GM12801 (cell line): ENCODE results near the gene BAIAP2L2.

ENCODE experiments used
- TF ChIP-seq, protein P1 (sequence below): IDR thresholded peaks from one replicate; pipeline ENCODE4 v1.5.1; 2011; ENCODE audit warnings: control low read depth; ENCODE audit not compliant: insufficient read length; ENCODE audit errors: extremely low read depth

BAIAP2L2 gene

DNA sequence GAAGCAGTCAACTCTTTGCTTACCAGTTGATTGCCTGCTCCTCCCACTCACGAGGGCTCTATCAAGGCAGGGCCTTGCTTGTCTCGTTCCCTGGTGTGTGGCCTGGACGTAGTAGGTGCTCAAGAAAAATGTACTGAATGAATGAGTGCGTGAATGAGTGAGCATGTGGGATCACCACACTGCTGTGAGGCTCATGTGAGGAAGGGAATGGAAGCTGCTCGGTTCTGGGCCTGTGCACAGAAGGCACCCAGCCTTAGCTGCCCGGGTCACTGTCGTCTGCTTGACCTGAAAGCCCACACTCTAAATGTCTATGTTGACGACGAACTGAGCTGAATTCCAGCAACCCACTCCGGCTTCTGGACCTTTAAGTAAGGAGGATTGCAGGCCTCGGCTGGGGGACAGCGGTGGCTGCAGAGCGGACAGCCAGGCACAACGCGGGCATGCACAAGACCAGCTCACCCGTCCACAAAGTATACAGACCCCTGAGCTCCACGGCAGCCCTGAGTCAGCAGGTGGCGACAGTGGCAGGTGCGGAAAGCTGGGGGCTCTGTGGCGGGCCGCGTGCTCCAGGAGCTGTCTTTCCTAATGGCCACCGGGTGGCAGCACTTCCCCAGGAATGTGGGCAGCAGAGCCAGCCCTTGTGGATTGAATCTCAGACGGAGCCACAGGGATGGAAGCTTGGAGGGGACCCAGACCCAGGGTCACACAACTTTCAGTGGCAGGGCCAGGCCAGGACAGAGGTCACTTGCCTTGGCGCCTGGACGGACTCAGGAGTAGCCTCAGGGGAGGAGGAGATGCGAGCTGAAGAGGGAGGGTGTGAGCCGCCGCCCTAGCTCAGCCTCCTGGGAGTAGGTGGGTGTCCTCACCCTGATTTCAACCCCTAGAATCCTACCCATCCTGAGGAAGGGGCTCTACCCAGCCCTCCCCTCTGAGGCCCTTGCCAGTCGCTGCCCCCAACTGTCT is 58.3 kb downstream of the BAIAP2L2 start:
- TF ChIP-seq, protein P1, sequence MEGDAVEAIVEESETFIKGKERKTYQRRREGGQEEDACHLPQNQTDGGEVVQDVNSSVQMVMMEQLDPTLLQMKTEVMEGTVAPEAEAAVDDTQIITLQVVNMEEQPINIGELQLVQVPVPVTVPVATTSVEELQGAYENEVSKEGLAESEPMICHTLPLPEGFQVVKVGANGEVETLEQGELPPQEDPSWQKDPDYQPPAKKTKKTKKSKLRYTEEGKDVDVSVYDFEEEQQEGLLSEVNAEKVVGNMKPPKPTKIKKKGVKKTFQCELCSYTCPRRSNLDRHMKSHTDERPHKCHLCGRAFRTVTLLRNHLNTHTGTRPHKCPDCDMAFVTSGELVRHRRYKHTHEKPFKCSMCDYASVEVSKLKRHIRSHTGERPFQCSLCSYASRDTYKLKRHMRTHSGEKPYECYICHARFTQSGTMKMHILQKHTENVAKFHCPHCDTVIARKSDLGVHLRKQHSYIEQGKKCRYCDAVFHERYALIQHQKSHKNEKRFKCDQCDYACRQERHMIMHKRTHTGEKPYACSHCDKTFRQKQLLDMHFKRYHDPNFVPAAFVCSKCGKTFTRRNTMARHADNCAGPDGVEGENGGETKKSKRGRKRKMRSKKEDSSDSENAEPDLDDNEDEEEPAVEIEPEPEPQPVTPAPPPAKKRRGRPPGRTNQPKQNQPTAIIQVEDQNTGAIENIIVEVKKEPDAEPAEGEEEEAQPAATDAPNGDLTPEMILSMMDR, result no peak

DNA sequence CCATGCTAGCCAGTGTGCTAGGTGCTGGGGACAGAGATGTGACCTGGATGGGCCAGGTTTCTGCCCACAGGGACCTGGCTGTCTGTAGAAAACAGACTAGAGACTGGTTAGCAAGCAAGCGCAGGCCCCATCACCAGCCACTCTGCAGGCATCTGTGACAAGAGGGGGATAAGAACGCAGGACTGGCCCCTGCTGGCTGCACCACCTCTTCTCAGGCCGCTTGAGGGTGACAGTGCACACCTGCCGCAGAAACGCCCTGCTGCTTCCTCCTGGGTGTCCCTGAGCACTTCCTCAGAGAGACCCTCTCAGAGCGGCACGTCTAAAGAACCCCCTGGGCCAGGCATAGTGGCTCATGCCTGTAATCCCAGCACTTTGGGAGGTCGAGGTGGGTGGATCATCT is 59.2 kb downstream of the BAIAP2L2 start:
- TF ChIP-seq, protein P1, result no peak

DNA sequence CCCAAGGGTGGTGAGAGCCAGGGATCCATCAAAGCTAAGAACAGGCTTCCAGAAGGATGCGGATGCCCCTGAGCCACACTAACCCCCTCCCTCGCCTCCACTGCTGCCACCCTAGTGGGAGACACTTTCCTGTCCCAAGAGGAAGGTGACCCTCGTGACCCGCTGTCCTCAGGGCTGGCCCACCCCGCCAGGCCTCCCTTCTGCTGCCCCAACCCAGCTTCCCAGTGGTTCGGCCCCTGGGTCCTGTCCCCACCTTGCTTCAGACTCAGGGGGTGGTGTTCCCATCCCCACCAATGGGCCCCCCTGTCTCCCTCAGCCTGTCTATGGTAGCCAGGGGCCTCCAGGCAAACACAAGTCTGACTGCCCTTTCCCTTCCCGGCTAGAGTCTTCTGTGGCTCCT is 59.8 kb downstream of the BAIAP2L2 start:
- TF ChIP-seq, protein P1, result no peak

DNA sequence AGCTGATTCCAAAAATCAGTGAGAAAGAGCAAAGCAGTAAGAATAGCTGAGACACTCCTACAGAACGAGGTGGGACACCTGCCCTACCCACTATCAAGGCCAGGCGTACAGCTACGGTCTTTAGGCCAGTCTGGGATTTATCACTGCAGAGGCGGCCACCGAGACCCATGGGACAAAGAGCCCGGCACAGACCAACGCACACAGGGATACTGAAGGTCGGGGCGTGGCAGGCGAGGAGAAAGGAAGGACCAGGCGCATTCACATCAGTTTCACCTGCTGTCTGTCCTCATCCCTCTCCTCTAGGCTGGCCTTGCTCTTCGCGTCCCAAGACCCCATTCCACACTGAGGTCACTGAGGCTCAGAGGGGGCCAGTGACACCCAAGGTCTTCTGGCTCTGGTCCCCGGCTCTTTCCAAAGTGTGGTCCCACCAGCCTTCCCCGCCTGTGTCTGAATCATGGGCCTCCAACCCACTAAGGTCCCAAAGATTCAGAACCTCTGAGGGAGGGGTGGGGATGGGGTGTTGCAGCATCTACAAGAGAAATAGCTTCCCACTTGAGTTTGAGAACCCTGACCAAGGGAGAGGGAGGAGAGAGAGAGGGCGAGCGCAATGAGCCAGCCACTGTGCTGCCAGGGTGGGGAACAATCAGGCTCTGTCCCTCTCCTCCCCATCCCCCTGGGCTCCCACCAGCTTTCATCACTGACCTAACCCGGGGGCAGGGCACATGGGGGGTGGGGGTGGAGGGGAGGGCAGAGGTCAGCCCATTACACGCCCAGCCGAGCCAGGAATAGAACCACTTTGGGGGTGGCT is 60.5 kb downstream of the BAIAP2L2 start:
- TF ChIP-seq, protein P1, result no peak

DNA sequence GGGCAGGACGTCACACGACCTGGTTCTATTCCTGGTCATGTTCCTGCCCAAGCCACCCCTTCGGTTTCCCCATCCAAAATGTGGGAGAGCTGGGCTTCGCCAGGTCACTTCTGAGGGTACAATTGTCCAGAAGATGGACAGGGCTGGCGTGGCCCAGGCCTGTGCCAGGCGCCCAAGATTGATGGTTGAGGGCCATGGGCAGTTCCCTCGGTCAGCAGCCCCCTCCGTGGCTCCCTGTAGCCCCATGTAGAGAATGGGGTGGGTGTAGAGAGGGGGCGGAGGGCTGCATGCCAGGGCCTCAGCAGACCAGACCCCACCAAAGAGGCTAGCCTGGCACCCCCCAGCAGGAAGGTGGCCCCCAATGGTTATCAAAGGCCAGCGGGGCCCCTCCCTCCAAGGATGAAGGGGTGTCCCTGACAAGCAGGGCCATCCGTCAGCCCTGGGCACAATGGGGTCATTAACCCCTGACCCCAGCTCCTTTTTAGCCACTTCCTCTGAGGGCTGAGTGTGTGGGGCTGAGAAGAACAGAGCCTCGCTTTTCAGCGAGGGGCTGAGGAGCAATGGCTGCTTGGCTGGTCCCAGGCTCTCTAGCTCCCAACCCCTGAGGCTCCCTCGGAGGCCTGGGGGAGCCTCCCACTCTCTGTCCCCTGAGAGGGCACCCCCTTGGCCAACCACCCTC is 64.3 kb downstream of the BAIAP2L2 start:
- TF ChIP-seq, protein P1, result no peak

DNA sequence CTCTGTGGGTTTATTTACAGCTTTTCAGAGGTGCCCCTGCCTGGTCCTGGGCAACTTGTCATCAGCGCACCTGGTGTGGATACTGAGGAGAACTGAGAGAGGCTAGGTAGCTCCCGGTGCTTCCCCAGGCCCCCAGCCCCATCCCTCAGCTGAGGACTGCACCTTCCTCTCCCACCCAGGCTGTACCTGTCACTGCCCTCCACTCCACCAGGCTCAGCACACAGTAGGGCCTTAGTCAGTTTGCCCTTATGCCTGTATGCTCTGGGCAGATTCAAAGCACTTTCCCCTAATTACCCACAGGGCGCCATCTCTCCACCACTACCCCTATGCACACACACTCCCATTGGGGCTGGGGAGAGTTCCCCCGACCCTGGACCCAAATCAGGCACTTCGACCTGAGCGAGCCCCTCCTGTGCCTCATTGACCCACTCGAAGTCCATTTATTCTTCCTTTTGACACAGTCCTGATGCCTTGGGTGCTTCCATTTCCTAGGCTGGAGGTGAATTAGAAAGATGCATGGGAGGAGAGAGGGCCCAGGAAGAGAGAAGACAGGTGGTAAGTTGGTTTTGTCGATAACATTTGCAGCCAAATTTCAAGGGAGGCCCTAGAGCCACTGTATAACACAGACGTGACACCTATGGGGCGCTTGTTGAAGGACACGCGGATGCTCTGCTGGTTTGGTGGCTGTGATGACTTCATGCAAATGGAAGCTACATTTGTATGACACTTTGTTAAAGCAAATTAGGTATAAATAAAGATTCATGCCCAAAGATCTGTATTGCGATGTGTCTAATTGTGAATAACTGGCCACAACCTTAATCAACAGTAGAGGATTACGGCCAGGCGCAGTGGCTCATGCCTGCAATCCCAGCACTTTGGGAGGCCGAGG is 67.1 kb downstream of the BAIAP2L2 start:
- TF ChIP-seq, protein P1, result no peak
